Femur (tissue), 1 donor: ENCODE measurements around the gene GJA9.
"Not testable (repeated sequence)": the region's sequence is repeated elsewhere in the genome, so short reads cannot be mapped to it uniquely, and the experiment has no call there.

ENCODE experiments used
- DNase-seq: peaks from one replicate; pipeline ENCODE4 v3.0.0-alpha.2; 2017

Gene GJA9

DNA sequence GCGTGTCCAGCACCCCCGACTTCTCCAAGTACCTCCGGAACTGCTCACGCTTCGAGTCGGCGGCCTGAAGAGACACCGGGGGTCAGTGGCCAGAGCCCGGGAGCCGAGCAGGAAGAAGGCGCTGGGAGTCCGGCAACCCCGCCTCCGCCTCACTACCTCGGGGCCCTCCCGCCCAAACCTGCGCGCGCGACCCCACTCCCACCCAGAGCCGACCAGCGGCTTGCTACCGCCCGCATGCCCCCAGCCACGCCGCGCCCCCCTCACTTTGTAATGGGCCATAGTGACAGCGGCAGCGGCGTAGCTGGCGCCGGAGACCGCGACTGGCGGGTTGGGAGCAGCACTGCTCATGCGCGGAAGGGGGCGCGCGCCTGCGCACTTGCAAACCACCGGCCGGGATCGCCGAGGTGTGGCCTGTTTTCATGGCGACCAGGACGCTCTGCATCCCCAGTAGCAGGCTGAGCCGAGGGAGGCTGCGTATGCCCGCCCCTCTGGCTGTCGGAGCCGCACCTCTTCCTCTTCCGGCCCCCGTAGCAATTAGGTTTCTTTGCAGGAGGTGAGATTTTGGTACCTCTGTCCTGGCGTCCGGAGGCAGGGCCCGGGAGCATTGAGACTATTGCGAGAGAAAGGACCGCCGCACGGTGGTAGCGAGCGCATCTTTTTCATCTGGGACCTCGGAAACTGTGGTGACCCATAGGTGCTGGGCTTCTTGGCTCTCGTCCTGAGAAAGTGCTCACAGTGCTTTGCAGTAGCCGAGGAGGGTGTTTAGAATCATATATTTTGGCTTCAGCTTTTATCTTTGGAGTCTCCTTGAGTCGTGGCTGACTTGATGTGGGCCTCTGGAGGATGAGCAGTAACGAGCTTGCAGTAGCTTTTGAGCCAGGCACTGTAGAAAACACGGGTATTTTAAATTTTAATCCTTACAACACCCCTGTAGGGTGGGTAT is 8.1 kb downstream of the GJA9 start, which contains the start of gene MYCBP:
TSS of gene MYCBP (minus strand) at position 322 of the 943 bp plus-strand sequence. CDS start at position 279, 43 bp downstream.
- peak; percentile 98 for DNase-seq

- no peak for DNase-seq
Observed at GRCh38 chr1:38872401-38873026, 8.9 kb downstream of the GJA9 start.

DNA sequence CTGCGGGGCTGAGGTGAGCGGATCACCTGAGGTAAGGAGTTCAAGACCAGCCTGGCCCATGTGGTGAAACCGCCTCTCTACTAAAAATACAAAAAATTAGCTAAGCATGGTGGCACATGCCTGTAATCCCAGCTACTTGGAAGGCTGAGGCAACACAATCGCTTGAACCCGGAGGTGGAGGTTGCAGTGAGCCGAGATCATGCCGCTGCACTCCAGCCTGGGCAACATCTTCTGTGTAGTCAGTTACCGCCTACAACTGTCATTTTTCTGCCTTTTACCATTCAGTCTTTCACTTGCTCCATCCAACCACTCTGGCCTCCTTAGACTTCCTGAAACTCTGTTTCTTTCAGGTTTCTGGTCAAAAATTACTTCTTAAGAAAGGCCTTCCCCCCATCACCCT is 10.4 kb downstream of the GJA9 start:
- DNase-seq = no peak

DNA sequence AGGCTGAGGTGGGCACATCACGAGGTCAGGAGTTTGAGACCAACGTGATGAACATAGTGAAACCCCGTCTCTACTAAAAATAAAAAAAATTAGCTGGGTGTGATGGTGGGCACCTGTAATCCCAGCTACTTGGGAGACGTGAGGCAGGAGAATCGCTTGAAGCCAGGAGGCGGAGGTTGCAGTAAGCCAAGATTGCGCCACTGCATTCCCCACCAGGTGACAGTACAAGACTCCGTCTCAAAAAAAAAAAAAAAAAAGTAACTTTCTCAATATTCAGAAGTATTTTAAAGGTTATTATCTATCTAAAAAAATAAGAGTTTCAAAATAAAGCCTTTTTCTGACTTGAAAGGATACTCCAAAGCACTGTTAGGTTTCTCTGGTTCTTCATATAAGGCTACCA is 14.2 kb downstream of the GJA9 start:
- no peak for DNase-seq

GRCh38 chr1:38865112-38865715 is 16.2 kb downstream of the GJA9 start:
- DNase-seq = no peak

GRCh38 chr1:38860454-38860795 is 21.0 kb downstream of the GJA9 start:
- DNase-seq = no peak

DNA sequence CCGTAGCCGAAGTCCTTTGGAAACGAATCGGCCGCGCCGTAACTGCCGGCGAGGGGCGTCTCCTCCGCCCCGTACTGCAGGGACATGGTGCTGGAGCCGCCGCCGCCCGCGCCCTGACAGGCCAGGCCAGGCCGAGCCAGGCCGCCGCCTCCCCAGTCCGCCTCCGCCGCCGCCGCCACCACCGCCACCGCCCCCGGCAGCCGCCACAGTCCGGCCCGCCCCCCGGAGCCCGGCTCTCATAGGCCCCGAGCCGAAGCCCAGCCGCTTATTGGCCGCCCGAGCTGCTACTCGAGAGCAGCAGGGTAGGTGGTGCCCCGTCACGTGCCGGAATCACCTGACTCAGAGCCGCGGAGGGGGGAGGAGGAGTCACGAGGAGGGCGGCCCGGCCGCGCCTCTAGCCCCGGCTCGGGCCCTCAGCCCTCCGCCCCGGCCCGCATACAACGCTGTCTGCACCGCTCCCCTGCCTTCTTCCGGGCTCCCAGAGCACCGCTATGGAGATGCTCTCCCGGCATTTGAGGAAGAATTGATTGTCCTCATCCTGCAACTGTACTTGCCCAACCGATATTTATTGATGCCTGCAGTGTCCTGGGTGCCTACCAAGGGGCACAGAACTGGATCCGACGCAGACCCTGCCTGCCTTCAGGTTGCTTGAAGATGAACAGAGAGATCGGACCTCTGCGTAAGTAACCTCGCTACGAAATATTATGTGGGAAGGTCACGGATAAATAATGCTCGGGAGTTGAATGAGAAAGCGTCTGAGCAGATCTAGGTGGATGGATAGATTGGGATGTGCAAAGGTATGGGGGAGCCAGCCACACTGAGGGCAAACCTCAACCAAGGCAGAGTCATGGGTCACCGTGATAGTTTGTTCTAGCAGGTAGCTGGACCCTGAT is 21.6 kb downstream of the GJA9 start, which contains the start of gene RRAGC:
TSS of gene RRAGC (minus strand) at position 212 of the 893 bp plus-strand sequence. CDS start at position 86, 126 bp downstream.
- peak; percentile 99 for DNase-seq

DNA sequence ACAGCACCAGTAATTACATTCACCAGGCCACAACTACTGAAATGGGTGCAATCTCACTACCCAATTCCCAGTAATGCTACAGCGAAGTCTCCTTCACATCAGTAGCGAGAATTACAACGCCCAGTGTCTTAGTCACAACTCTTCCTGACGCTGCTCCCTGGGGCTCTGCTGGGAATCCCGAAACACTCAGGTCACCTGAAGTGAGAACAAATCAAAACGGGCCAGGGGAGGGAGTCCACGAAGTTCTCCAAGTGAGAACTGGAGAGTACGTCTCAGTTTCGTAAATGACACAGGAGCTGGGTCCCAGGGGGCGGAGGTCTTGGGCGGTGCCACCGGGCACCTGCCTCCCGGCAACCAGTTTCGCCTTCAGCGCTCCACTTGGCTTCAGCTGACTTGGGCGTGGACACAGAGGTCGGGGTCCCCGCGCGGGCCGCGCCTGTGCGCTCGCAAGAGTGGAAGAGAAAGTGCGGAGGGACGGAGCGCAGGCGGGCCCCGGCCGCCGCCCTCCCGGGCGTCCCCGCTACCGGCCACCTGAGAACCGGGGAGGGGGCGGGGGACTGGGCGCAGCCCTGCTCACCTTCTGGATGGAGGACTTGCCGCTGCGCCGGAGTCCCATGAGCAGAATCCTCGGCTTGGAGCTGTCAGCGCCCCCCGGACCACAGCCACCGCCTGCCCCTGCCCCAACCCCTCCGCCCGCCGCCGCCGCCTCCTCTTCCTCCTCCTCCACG is 22.4 kb downstream of the GJA9 start:
- DNase-seq = peak; percentile 48

GRCh38 chr1:38852780-38853179 is 28.6 kb downstream of the GJA9 start:
- no peak for DNase-seq

GRCh38 chr1:38848071-38848470 is 33.3 kb downstream of the GJA9 start:
- no peak for DNase-seq

DNA sequence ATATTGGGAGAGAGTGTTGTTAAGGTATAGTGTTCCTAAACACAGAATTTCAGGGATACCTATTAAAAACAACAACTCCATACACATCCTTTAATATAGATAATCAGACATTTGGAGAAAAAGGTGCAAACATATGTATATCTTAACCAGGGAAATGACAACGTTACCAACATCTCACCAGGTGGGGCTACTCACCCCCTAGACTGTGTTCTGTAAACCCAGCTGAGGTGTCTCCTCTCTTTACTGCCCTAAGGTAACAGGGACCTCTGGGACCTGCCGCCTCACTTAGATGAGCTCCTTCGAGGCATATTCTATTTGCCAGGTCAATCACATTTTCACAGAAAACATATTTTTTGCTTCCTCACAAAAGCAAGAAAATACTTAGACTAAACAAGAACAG is 35.2 kb downstream of the GJA9 start:
- no peak for DNase-seq

GRCh38 chr1:38845088-38845487 is 36.3 kb downstream of the GJA9 start:
- DNase-seq = not testable (repeated sequence)

DNA sequence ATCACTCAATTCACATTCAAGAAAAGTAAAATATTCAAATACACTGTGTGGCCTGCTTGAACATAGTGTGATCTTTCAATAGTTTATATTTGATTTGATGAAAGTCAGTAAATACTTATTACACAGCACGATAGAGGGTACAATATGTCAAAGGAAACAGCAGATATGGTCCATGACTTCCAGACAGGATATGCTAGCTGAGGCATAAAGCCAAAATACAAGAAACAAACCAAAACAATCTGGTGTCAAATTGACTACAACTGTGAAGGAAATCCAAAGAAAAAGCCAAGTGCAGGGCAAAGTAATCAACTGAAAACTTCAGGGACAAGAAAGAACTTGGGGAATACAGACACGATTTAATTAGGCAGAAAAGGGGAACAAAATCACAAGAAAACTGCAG is 41.1 kb downstream of the GJA9 start:
- DNase-seq = no peak

GRCh38 chr1:38839363-38839762 is 42.0 kb downstream of the GJA9 start:
- DNase-seq = no peak

- DNase-seq = not testable (repeated sequence)
Observed at GRCh38 chr1:38836316-38836715, 45.1 kb downstream of the GJA9 start.

- peak; percentile 44 for DNase-seq
Observed at GRCh38 chr1:38834937-38835827, 46.2 kb downstream of the GJA9 start.

- no peak for DNase-seq
Observed at GRCh38 chr1:38834221-38834782, 47.1 kb downstream of the GJA9 start.

DNA sequence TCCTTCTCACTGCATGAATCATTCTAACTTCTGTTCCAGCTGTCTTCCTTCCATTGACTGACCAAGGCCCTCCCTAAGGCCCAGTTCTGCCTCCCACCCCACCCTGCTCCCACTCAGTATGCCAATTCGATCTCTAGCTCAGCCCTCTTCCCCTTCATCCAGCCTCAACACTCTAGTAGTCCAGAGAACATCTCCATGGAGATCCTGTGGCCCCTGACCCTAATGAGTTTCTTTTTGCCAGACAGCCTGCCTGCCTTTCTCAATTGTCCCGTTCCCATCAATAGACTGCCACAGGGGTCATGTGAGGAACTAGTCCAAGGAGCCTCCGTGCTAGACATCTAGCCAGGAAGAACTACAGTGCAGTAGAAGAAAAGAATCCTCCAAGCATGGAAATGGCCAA is 48.2 kb downstream of the GJA9 start:
- DNase-seq = no peak

- DNase-seq = no peak
Observed at GRCh38 chr1:38832370-38832734, 49.0 kb downstream of the GJA9 start.

DNA sequence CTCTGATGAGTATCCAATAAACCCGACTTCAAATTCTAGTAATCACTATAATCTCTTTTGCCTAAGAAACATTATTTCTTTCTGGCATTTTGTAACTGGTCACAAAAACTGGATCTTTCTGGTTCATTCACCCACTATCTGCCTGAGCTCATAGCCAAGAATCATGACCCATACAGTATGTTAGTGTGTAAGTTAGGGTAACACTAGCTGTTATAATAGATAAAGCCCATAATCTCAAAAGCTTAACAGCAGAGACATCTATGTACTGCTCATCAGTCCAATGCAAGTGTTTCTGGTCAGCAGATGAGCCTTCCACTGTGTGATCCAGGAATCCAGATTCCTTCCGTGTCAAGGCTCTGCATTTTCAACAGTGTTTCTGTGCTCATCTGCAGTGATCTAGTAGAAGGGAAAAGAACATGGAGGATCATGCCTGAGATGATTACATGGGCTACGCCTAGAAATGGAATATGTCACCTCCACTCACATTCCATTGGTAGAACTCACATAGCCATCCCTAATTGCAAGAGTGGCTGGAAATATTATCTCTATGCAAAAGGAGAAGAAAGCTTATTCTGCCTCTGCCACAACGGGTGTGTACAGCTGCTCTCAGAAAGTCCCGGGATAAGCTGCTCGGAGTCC is 49.5 kb downstream of the GJA9 start:
- no peak for DNase-seq
